ENCODE measurements around the gene GPR15LG.

Gene GPR15LG

GRCh38 chr10:84190621-84191020, 17.0 kb downstream of the GPR15LG start:
- Histone ChIP-seq H3K4me1 (ENCODE audit: control extremely low read depth in 1 of 4, control insufficient read depth in 4 of 4, insufficient read depth in 4 of 4, low read length in 3 of 4) (peaks cover 0 to 16% (median 12%) of the 10 kb centered on the region in 4 experiments), H3K27ac (ENCODE audit: insufficient read depth in 1 of 2, low read depth in 1 of 2, low read length in 2 of 2, poor library complexity in 1 of 2, severe bottlenecking in 2 of 2) (no peak overlapping the region), H3K27me3 (replicated peaks in 2 of 5; ENCODE audit: control insufficient read depth in 4 of 5, insufficient read depth in 5 of 5, low read length in 4 of 5) (peaks cover 5 to 51% (median 18%) of the 10 kb centered on the region in 5 experiments), H3K4me3 (ENCODE audit: control insufficient read depth in 1 of 7, extremely low read depth in 1 of 7, insufficient read depth in 4 of 7, low read depth in 2 of 7, low read length in 6 of 7) (no peak overlapping the region), H3K36me3 (ENCODE audit: control insufficient read depth in 4 of 4, insufficient read depth in 4 of 4, low read length in 3 of 4) (no peaks in the 10 kb centered on the region), H3K9me3 (ENCODE audit: control extremely low read depth in 1 of 5, control insufficient read depth in 4 of 5, insufficient read depth in 2 of 5, low read depth in 1 of 5, low read length in 4 of 5) (no peaks in the 10 kb centered on the region)
- 100% methylated on average over 2 of the region's 3 CpGs for WGBS (ENCODE audit: insufficient coverage)
- POLR2A ChIA-PET: no interaction called here
- CTCF ChIA-PET: interaction anchor here (1.4 kb wide), 1 partner anchor 43 kb away, joined by 3 read pairs; no protein-coding TSS in a partner anchor
- no peak for DNase-seq

GRCh38 chr10:84191106-84191505, 17.5 kb downstream of the GPR15LG start:
- Histone ChIP-seq H3K4me1 (ENCODE audit: control extremely low read depth in 1 of 4, control insufficient read depth in 4 of 4, insufficient read depth in 4 of 4, low read length in 3 of 4) (peaks cover 0 to 16% (median 12%) of the 10 kb centered on the region in 4 experiments), H3K27ac (ENCODE audit: insufficient read depth in 1 of 2, low read depth in 1 of 2, low read length in 2 of 2, poor library complexity in 1 of 2, severe bottlenecking in 2 of 2) (no peak overlapping the region), H3K27me3 (replicated peaks in 2 of 5; ENCODE audit: control insufficient read depth in 4 of 5, insufficient read depth in 5 of 5, low read length in 4 of 5) (peaks cover 5 to 56% (median 22%) of the 10 kb centered on the region in 5 experiments), H3K9me3 (ENCODE audit: control extremely low read depth in 1 of 5, control insufficient read depth in 4 of 5, insufficient read depth in 2 of 5, low read depth in 1 of 5, low read length in 4 of 5) (no peaks in the 10 kb centered on the region), H3K36me3 (ENCODE audit: control insufficient read depth in 4 of 4, insufficient read depth in 4 of 4, low read length in 3 of 4) (no peaks in the 10 kb centered on the region), H3K4me3 (ENCODE audit: control insufficient read depth in 1 of 7, extremely low read depth in 1 of 7, insufficient read depth in 4 of 7, low read depth in 2 of 7, low read length in 6 of 7) (no peak overlapping the region)
- no peak for DNase-seq
- 85% methylated on average over 3 of the region's 5 CpGs for WGBS (ENCODE audit: insufficient coverage)
- CTCF ChIA-PET: interaction anchor here (1.1 to 1.4 kb wide), 2 partner anchors 10 to 44 kb away, joined by 3 read pairs; no protein-coding TSS in a partner anchor
- POLR2A ChIA-PET: no interaction called here

DNA sequence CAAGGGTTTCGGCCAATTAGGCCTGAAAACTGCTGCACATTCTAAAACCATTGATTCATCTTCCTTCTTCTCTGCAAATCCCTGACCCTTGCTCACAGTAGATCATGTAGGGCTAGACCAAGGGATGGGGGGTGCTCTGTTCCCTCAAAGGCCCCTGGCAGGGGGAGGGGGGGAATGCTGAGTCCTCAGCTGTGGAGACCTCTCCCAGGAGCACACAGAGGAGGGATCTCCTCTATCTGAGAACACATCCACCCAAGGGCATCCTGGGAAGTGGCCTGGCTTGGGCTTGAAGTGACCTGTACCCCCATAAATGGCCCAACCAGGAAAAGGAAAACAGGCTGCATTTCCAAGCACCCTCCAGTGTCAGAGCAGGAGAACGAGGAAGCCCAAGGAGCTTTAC, 19.7 kb downstream of the GPR15LG start:
- peaks cover 5 to 78% (median 37%) of the 10 kb centered on the region in 5 experiments for H3K27me3 ChIP-seq (replicated peaks in 2 of 5; ENCODE audit: control insufficient read depth in 4 of 5, insufficient read depth in 5 of 5, low read length in 4 of 5)
- no peaks in the 10 kb centered on the region for H3K36me3 ChIP-seq (ENCODE audit: control insufficient read depth in 4 of 4, insufficient read depth in 4 of 4, low read length in 3 of 4)
- POLR2A ChIA-PET: no interaction called here
- WGBS (ENCODE audit: insufficient coverage): 96% methylated on average over 2 of the region's 2 CpGs
- peaks cover 0 to 16% (median 12%) of the 10 kb centered on the region in 4 experiments for H3K4me1 ChIP-seq (ENCODE audit: control extremely low read depth in 1 of 4, control insufficient read depth in 4 of 4, insufficient read depth in 4 of 4, low read length in 3 of 4)
- H3K9me3 ChIP-seq (ENCODE audit: control extremely low read depth in 1 of 5, control insufficient read depth in 4 of 5, insufficient read depth in 2 of 5, low read depth in 1 of 5, low read length in 4 of 5): no peaks in the 10 kb centered on the region
- no peak for DNase-seq
- H3K4me3 ChIP-seq (ENCODE audit: control insufficient read depth in 1 of 7, extremely low read depth in 1 of 7, insufficient read depth in 4 of 7, low read depth in 2 of 7, low read length in 6 of 7): no peak overlapping the region
- H3K27ac ChIP-seq (ENCODE audit: insufficient read depth in 1 of 2, low read depth in 1 of 2, low read length in 2 of 2, poor library complexity in 1 of 2, severe bottlenecking in 2 of 2): no peak overlapping the region
- CTCF ChIA-PET: interaction anchor here (0.9 to 3.5 kb wide), 3 partner anchors 12 to 46 kb away, joined by 3 to 14 read pairs (median 4); no protein-coding TSS in a partner anchor

DNA sequence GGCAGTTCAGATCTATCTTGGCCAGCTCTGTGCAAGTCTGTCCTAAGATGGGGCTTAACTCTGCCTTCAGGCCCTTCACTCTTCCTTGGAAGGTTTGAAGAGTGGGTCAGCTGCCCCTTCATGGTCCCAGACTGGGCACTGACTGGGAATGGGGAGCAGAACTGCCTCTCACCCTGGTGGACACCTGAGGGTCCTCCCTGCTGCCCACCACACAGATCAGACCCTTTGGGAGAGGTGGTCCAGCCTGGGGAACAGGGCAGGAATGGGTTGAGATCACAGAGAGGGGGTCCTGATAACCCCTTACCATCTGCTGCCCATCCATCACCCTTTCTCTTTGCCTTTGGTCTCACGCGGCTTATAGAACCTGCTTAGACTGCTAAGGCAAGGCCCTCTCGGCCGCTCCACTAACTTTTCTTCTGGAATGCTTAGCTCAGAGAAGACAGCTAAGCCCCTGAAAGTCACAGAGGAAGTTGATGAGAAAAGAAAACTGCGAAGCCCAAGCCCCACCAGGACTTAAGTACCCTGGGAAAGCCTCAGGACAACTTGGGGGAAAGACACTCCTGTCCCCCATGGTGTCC, 20.3 kb downstream of the GPR15LG start:
- H3K36me3 ChIP-seq (ENCODE audit: control insufficient read depth in 4 of 4, insufficient read depth in 4 of 4, low read length in 3 of 4): no peaks in the 10 kb centered on the region
- no peak overlapping the region for H3K27ac ChIP-seq (ENCODE audit: insufficient read depth in 1 of 2, low read depth in 1 of 2, low read length in 2 of 2, poor library complexity in 1 of 2, severe bottlenecking in 2 of 2)
- H3K27me3 ChIP-seq (replicated peaks in 2 of 5; ENCODE audit: control insufficient read depth in 4 of 5, insufficient read depth in 5 of 5, low read length in 4 of 5): peaks cover 5 to 81% (median 37%) of the 10 kb centered on the region in 5 experiments
- 40% methylated on average over 5 of the region's 5 CpGs for WGBS (ENCODE audit: insufficient coverage)
- CTCF ChIA-PET: interaction anchor here (0.9 to 3.5 kb wide), 3 partner anchors 11 to 47 kb away, joined by 3 to 14 read pairs (median 4); no protein-coding TSS in a partner anchor
- H3K9me3 ChIP-seq (ENCODE audit: control extremely low read depth in 1 of 5, control insufficient read depth in 4 of 5, insufficient read depth in 2 of 5, low read depth in 1 of 5, low read length in 4 of 5): no peaks in the 10 kb centered on the region
- H3K4me1 ChIP-seq (ENCODE audit: control extremely low read depth in 1 of 4, control insufficient read depth in 4 of 4, insufficient read depth in 4 of 4, low read length in 3 of 4): peaks cover 0 to 16% (median 12%) of the 10 kb centered on the region in 4 experiments
- peak overlapping the region in 5 of 7 experiments; percentile 33 to 67 (median 58) for H3K4me3 ChIP-seq (ENCODE audit: control insufficient read depth in 1 of 7, extremely low read depth in 1 of 7, insufficient read depth in 4 of 7, low read depth in 2 of 7, low read length in 6 of 7)
- POLR2A ChIA-PET: no interaction called here
- DNase-seq: no peak

DNA sequence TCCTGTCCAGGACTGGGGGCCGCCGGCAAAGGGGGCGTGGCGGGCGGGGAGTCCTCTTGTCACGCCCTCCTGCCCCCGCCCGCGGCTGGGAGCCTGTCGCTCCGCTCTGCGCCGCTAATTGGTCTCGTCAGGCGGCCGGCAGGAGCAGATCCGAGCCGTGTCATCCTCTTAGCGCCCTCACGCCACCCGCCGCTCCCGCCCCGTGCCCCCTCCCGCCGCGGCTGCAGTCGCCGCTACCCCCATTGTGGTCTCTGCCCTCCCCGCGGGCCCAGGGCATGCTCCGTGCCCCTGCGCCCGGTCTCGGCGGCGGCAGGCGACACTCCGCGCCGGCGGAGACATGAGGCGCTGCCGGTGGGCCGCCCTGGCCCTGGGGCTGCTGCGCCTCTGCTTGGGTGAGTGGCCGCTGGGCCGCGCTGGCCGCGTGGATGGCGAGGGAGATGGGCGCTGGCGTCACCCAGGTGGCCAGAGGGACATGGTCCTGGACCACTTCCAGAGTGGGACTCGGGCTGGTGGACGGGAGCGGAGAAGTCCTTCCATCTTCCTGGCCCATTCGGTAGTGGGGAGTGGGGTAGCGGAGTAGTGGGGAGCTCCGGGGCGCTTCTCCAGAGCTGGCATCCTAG, 20.9 kb downstream of the GPR15LG start, which contains the start of gene CDHR1:
TSS of gene CDHR1 (plus strand) at position 114 of the 620 bp plus-strand sequence. CDS start at position 338, 224 bp downstream.
- ChIA-PET POLR2A (no interaction called here), CTCF (interaction anchor here (3.5 kb wide), 1 partner anchor 11 kb away, joined by 14 read pairs; no protein-coding TSS in a partner anchor)
- H3K27me3 ChIP-seq (replicated peaks in 2 of 5; ENCODE audit: control insufficient read depth in 4 of 5, insufficient read depth in 5 of 5, low read length in 4 of 5): peaks cover 5 to 83% (median 37%) of the 10 kb centered on the region in 5 experiments
- 2% methylated on average over 50 of the region's 61 CpGs for WGBS (ENCODE audit: insufficient coverage)
- H3K4me1 ChIP-seq (ENCODE audit: control extremely low read depth in 1 of 4, control insufficient read depth in 4 of 4, insufficient read depth in 4 of 4, low read length in 3 of 4): peaks cover 0 to 16% (median 12%) of the 10 kb centered on the region in 4 experiments
- no peaks in the 10 kb centered on the region for H3K36me3 ChIP-seq (ENCODE audit: control insufficient read depth in 4 of 4, insufficient read depth in 4 of 4, low read length in 3 of 4)
- no peaks in the 10 kb centered on the region for H3K9me3 ChIP-seq (ENCODE audit: control extremely low read depth in 1 of 5, control insufficient read depth in 4 of 5, insufficient read depth in 2 of 5, low read depth in 1 of 5, low read length in 4 of 5)
- H3K27ac ChIP-seq (ENCODE audit: insufficient read depth in 1 of 2, low read depth in 1 of 2, low read length in 2 of 2, poor library complexity in 1 of 2, severe bottlenecking in 2 of 2): no peak within 1 kb of the TSS
- DNase-seq: peak in 2 of 3 donors; percentile 57 to 64
- H3K4me3 ChIP-seq (ENCODE audit: control insufficient read depth in 1 of 7, extremely low read depth in 1 of 7, insufficient read depth in 4 of 7, low read depth in 2 of 7, low read length in 6 of 7): peak within 1 kb of the TSS; percentile 34 to 67 (median 48)

GRCh38 chr10:84195044-84195830, 21.6 kb downstream of the GPR15LG start:
- Histone ChIP-seq H3K27ac (ENCODE audit: insufficient read depth in 1 of 2, low read depth in 1 of 2, low read length in 2 of 2, poor library complexity in 1 of 2, severe bottlenecking in 2 of 2) (no peak overlapping the region), H3K27me3 (replicated peaks in 2 of 5; ENCODE audit: control insufficient read depth in 4 of 5, insufficient read depth in 5 of 5, low read length in 4 of 5) (peaks cover 5 to 86% (median 37%) of the 10 kb centered on the region in 5 experiments), H3K9me3 (ENCODE audit: control extremely low read depth in 1 of 5, control insufficient read depth in 4 of 5, insufficient read depth in 2 of 5, low read depth in 1 of 5, low read length in 4 of 5) (no peaks in the 10 kb centered on the region), H3K36me3 (ENCODE audit: control insufficient read depth in 4 of 4, insufficient read depth in 4 of 4, low read length in 3 of 4) (no peaks in the 10 kb centered on the region), H3K4me3 (ENCODE audit: control insufficient read depth in 1 of 7, extremely low read depth in 1 of 7, insufficient read depth in 4 of 7, low read depth in 2 of 7, low read length in 6 of 7) (peak overlapping the region in 5 of 7 experiments; percentile 16 to 67 (median 39)), H3K4me1 (ENCODE audit: control extremely low read depth in 1 of 4, control insufficient read depth in 4 of 4, insufficient read depth in 4 of 4, low read length in 3 of 4) (peaks cover 0 to 16% (median 12%) of the 10 kb centered on the region in 4 experiments)
- ChIA-PET CTCF (interaction anchor here (3.5 kb wide), 1 partner anchor 10 kb away, joined by 14 read pairs; no protein-coding TSS in a partner anchor), POLR2A (no interaction called here)
- no peak for DNase-seq
- 17% methylated on average over 35 of the region's 43 CpGs for WGBS (ENCODE audit: insufficient coverage)

All from common myeloid progenitor, CD34-positive (primary cell).